ENCODE data around the gene IMP4. TPM values are rescaled to one million over a fixed set of nuclear protein-coding genes. Genes with fewer than 3 reads are reported as not detected.

Gene IMP4
- total and polyA plus RNA-seq, 2 experiments from 2014 or later = 87.8 to 147 TPM

- Histone ChIP-seq H3K27me3 (ENCODE audit: insufficient read depth) (peaks cover 10% of the 10 kb centered on the region), H3K4me1 (ENCODE audit: insufficient read depth) (no peaks in the 10 kb centered on the region), H2AFZ (no peak overlapping the region), H3K4me3 (no peak overlapping the region), H3K9me2 (ENCODE audit: insufficient read depth) (no peaks in the 10 kb centered on the region), H3K79me2 (replicated peaks; ENCODE audit: insufficient read depth) (peaks cover 9% of the 10 kb centered on the region), H3F3A (replicated peaks; ENCODE audit: low read depth) (0 out of 2 replicates have a peak, but pooled peaks cover 3% of the 10 kb centered on the region), H3K4me2 (no peak overlapping the region), H3K36me3 (ENCODE audit: insufficient read depth) (peaks cover 25% of the 10 kb centered on the region), H3K27ac (ENCODE audit: low read depth) (no peak overlapping the region), H4K20me1 (replicated peaks; ENCODE audit: insufficient read depth) (peaks cover 8% of the 10 kb centered on the region)
- DNase-seq (ENCODE audit: low spot score) = no peak
- ATAC-seq = no peak
- H3K4me1 Mint-ChIP-seq = peaks cover 10% of the 10 kb centered on the region
- H3K27me3 Mint-ChIP-seq (ENCODE audit: insufficient read depth, low read depth, poor library complexity) = peaks cover 16% of the 10 kb centered on the region
- H3K36me3 Mint-ChIP-seq (ENCODE audit: low read depth) = peaks cover 48% of the 10 kb centered on the region
- H3K27ac Mint-ChIP-seq = no peak overlapping the region
- TF ChIP-seq POLR2AphosphoS5 (IDR thresholded peaks at IDR 0.05; ENCODE audit: low read depth) (no peak), EZH2 (IDR thresholded peaks at IDR 0.05; ENCODE audit: low read depth, unreplicated experiment) (no peak), ZNF114 (CRISPR knock-in tag; IDR thresholded peaks at IDR 0.05) (no peak), EZH2phosphoT487 (IDR thresholded peaks at IDR 0.05; ENCODE audit: unreplicated experiment) (no peak), ETS1 (IDR thresholded peaks at IDR 0.05) (no peak), CREB1 (CRISPR knock-in tag; IDR thresholded peaks at IDR 0.05; ENCODE audit: low read depth) (no peak)
- no peaks in the 10 kb centered on the region for H3K9me3 Mint-ChIP-seq
- H3K4me3 Mint-ChIP-seq = no peak overlapping the region
These were observed 6.5 kb downstream of the IMP4 start for GRCh38 chr2:130349174-130349573.

- no peak overlapping the region for H3K27ac Mint-ChIP-seq
- Histone ChIP-seq H3F3A (replicated peaks; ENCODE audit: low read depth) (no peaks in the 10 kb centered on the region), H3K4me2 (no peak overlapping the region), H3K9me2 (ENCODE audit: insufficient read depth) (no peaks in the 10 kb centered on the region), H3K27me3 (ENCODE audit: insufficient read depth) (peaks cover 30% of the 10 kb centered on the region), H3K27ac (ENCODE audit: low read depth) (no peak overlapping the region), H3K36me3 (ENCODE audit: insufficient read depth) (peaks cover 10% of the 10 kb centered on the region), H3K4me3 (no peak overlapping the region), H2AFZ (no peak overlapping the region), H4K20me1 (replicated peaks; ENCODE audit: insufficient read depth) (peaks cover 8% of the 10 kb centered on the region), H3K4me1 (ENCODE audit: insufficient read depth) (no peaks in the 10 kb centered on the region), H3K79me2 (replicated peaks; ENCODE audit: insufficient read depth) (no peaks in the 10 kb centered on the region)
- ATAC-seq = no peak
- no peak overlapping the region for H3K4me3 Mint-ChIP-seq
- TF ChIP-seq NANOG (IDR thresholded peaks at IDR 0.05; ENCODE audit: borderline replicate concordance) (no peak), ETS1 (IDR thresholded peaks at IDR 0.05) (no peak), CTCF (conservative IDR thresholded peaks at IDR 0.05; ENCODE audit: low read depth in 2 of 2) (no peak), STAT1 (IDR thresholded peaks at IDR 0.05; ENCODE audit: unreplicated experiment) (no peak)
- peaks cover 13% of the 10 kb centered on the region for H3K4me1 Mint-ChIP-seq
- peaks cover 28% of the 10 kb centered on the region for H3K27me3 Mint-ChIP-seq (ENCODE audit: insufficient read depth, low read depth, poor library complexity)
- H3K36me3 Mint-ChIP-seq (ENCODE audit: low read depth) = peaks cover 24% of the 10 kb centered on the region
- no peaks in the 10 kb centered on the region for H3K9me3 Mint-ChIP-seq
- DNase-seq (ENCODE audit: low spot score) = no peak
These were observed 9.0 kb downstream of the IMP4 start for GRCh38 chr2:130351711-130352110.

Data from GM23338 (cell line).